ENCODE measurements around the gene ARSH. TPM values are rescaled to one million over a fixed set of nuclear protein-coding genes. Genes with fewer than 3 reads are reported as not detected.

Gene ARSH
- total and polyA plus RNA-seq, 2 experiments from 2014 or later = not detected

- Histone ChIP-seq H3K27ac (no peak overlapping the region), H3K36me3 (no peaks in the 10 kb centered on the region), H3K9me3 (ENCODE audit: low read depth) (no peaks in the 10 kb centered on the region), H3K4me1 (ENCODE audit: low read depth) (peaks cover 8% of the 10 kb centered on the region), H3K4me3 (no peak overlapping the region), H3K27me3 (no peaks in the 10 kb centered on the region)
- DNase-seq (ENCODE audit: low read depth in 1 of 2, low spot score in 1 of 2) = no peak
- TF ChIP-seq CTCF (IDR thresholded peaks at IDR 0.05; ENCODE audit: low read depth, low read length) = no peak
These were observed 40.4 kb upstream of the ARSH start for GRCh38 chrX:2965965-2966364.

- Histone ChIP-seq H3K9me3 (ENCODE audit: low read depth) (no peaks in the 10 kb centered on the region), H3K4me3 (no peak overlapping the region), H3K27me3 (no peaks in the 10 kb centered on the region), H3K36me3 (no peaks in the 10 kb centered on the region), H3K4me1 (ENCODE audit: low read depth) (peaks cover 8% of the 10 kb centered on the region), H3K27ac (no peak overlapping the region)
- no peak for DNase-seq (ENCODE audit: low read depth in 1 of 2, low spot score in 1 of 2)
- no peak for TF ChIP-seq CTCF (IDR thresholded peaks at IDR 0.05; ENCODE audit: low read depth, low read length)
These were observed 39.3 kb upstream of the ARSH start for GRCh38 chrX:2967012-2967411.

- Histone ChIP-seq H3K4me3 (no peak overlapping the region), H3K27me3 (no peaks in the 10 kb centered on the region), H3K4me1 (ENCODE audit: low read depth) (peaks cover 8% of the 10 kb centered on the region), H3K27ac (no peak overlapping the region), H3K36me3 (no peaks in the 10 kb centered on the region), H3K9me3 (ENCODE audit: low read depth) (no peaks in the 10 kb centered on the region)
- no peak for DNase-seq (ENCODE audit: low read depth in 1 of 2, low spot score in 1 of 2)
- no peak for TF ChIP-seq CTCF (IDR thresholded peaks at IDR 0.05; ENCODE audit: low read depth, low read length)
These were observed 38.8 kb upstream of the ARSH start for GRCh38 chrX:2967584-2967983.

- peak in 1 of 2 donors; percentile 62 for DNase-seq (ENCODE audit: low read depth in 1 of 2, low spot score in 1 of 2)
- no peaks in the 10 kb centered on the region for H3K9me3 ChIP-seq (ENCODE audit: low read depth)
- no peak overlapping the region for H3K27ac ChIP-seq
- H3K4me3 ChIP-seq = no peak overlapping the region
- no peaks in the 10 kb centered on the region for H3K27me3 ChIP-seq
- H3K4me1 ChIP-seq (ENCODE audit: low read depth) = peaks cover 8% of the 10 kb centered on the region
- TF ChIP-seq CTCF (IDR thresholded peaks at IDR 0.05; ENCODE audit: low read depth, low read length) = no peak
- no peaks in the 10 kb centered on the region for H3K36me3 ChIP-seq
These were observed 38.1 kb upstream of the ARSH start for GRCh38 chrX:2967998-2968909.

GRCh38 chrX:2969021-2969420, 37.3 kb upstream of the ARSH start:
- Histone ChIP-seq H3K4me1 (ENCODE audit: low read depth) (peaks cover 4% of the 10 kb centered on the region), H3K36me3 (no peaks in the 10 kb centered on the region)

More at GRCh38 chrX:2969021-2969420, 37.3 kb upstream of the ARSH start:
- no peak overlapping the region for H3K27ac ChIP-seq
- TF ChIP-seq CTCF (IDR thresholded peaks at IDR 0.05; ENCODE audit: low read depth, low read length) = no peak
- no peak for DNase-seq (ENCODE audit: low read depth in 1 of 2, low spot score in 1 of 2)
- H3K4me3 ChIP-seq = no peak overlapping the region
- no peaks in the 10 kb centered on the region for H3K27me3 ChIP-seq
- no peaks in the 10 kb centered on the region for H3K9me3 ChIP-seq (ENCODE audit: low read depth)
